Loucy (cell line): ENCODE results near the gene DNTTIP2.
"Not testable (repeated sequence)": the region's sequence is repeated elsewhere in the genome, so short reads cannot be mapped to it uniquely, and the experiment has no call there.

Experiments
- H2AFZ ChIP-seq: fragments of 200-600 bp; sonication (generic); 2 replicates; pipeline ENCODE4 v1.6.0; 2016; ENCODE audit warnings: antibody characterized with exemption, mild to moderate bottlenecking, low read length, moderate library complexity
- H3F3A ChIP-seq: fragments of 200-600 bp; 2 replicates; pipeline ENCODE4 v1.6.0; 2016; ENCODE audit warnings: antibody characterized with exemption, low read depth, mild to moderate bottlenecking
- H3K27me3 ChIP-seq: fragments of 200-600 bp; sonication (generic); 2 replicates; pipeline ENCODE4 v1.6.1; 2014; ENCODE audit warnings: low read length, mild to moderate bottlenecking; ENCODE audit not compliant: insufficient read depth, poor library complexity, severe bottlenecking
- H3K36me3 ChIP-seq: fragments of 200-600 bp; sonication (generic); 2 replicates; pipeline ENCODE4 v1.6.1; 2016; ENCODE audit warnings: low read length; ENCODE audit not compliant: insufficient read depth
- H3K4me1 ChIP-seq: fragments of 200-600 bp; sonication (generic); 2 replicates; pipeline ENCODE4 v1.5.1; 2014; ENCODE audit warnings: low read length, mild to moderate bottlenecking; ENCODE audit not compliant: insufficient read depth, poor library complexity, severe bottlenecking
- H3K4me2 ChIP-seq: fragments of 200-600 bp; sonication (generic); 2 replicates; pipeline ENCODE4 v1.6.0; 2014; ENCODE audit warnings: antibody characterized with exemption, low read length, low read depth, mild to moderate bottlenecking; ENCODE audit not compliant: poor library complexity, severe bottlenecking
- H3K4me3 ChIP-seq: fragments of 200-600 bp; sonication (generic); 2 replicates; pipeline ENCODE4 v1.5.1; 2014; ENCODE audit warnings: low read length, mild to moderate bottlenecking, mixed read lengths; ENCODE audit not compliant: poor library complexity, severe bottlenecking
- H3K79me2 ChIP-seq: fragments of 200-600 bp; sonication (generic); 2 replicates; pipeline ENCODE4 v1.6.1; 2014; ENCODE audit warnings: low read length; ENCODE audit not compliant: insufficient read depth
- H3K9ac ChIP-seq: fragments of 200-600 bp; sonication (generic); 2 replicates; pipeline ENCODE4 v1.6.0; 2014; ENCODE audit warnings: mild to moderate bottlenecking, low read depth, low read length, moderate library complexity; ENCODE audit not compliant: poor library complexity, severe bottlenecking
- H3K9me2 ChIP-seq: fragments of 200-600 bp; sonication (generic); replicated peaks from 2 replicates; pipeline ENCODE4 v1.6.1; 2016; ENCODE audit warnings: low read depth, low read length, mixed read lengths
- H3K9me3 ChIP-seq: fragments of 200-600 bp; sonication (generic); 2 replicates; pipeline ENCODE4 v1.6.1; 2014; ENCODE audit warnings: mild to moderate bottlenecking, antibody characterized with exemption, low read length, low read depth; ENCODE audit not compliant: insufficient read depth
- H4K20me1 ChIP-seq: fragments of 200-600 bp; sonication (generic); 2 replicates; pipeline ENCODE4 v1.6.0; 2014; ENCODE audit warnings: antibody characterized with exemption, low read length, mild to moderate bottlenecking; ENCODE audit not compliant: insufficient read depth, poor library complexity, severe bottlenecking
- CTCF ChIP-seq: fragments of 200-600 bp; sonication (generic); conservative IDR thresholded peaks from 2 replicates; pipeline ENCODE4 v1.5.1; 2014; ENCODE audit warnings: mild to moderate bottlenecking, antibody characterized with exemption, low read length
- EZH2phosphoT487 ChIP-seq: fragments of 200-600 bp; IDR thresholded peaks from 2 replicates; pipeline ENCODE4 v1.6.1; 2018; ENCODE audit warnings: antibody characterized with exemption, mild to moderate bottlenecking, moderate library complexity, borderline replicate concordance

Gene DNTTIP2

GRCh38 chr1:93871366-93871765, 7.6 kb downstream of the DNTTIP2 start:
- peaks cover 21% of the 10 kb centered on the region for H3K79me2 ChIP-seq
- H3K4me3 ChIP-seq: no peak overlapping the region
- no peaks in the 10 kb centered on the region for H3K9me3 ChIP-seq
- no peaks in the 10 kb centered on the region for H3K27me3 ChIP-seq
- no peaks in the 10 kb centered on the region for H3K9me2 ChIP-seq
- no peak overlapping the region for H3K4me2 ChIP-seq
- no peak overlapping the region for H2AFZ ChIP-seq
- H3K36me3 ChIP-seq: peaks cover 71% of the 10 kb centered on the region
- no peak for TF ChIP-seq EZH2phosphoT487
- TF ChIP-seq CTCF: no peak
- H3F3A ChIP-seq: no peaks in the 10 kb centered on the region
- peaks cover 21% of the 10 kb centered on the region for H4K20me1 ChIP-seq
- no peak overlapping the region for H3K9ac ChIP-seq
- peaks cover 6% of the 10 kb centered on the region for H3K4me1 ChIP-seq

GRCh38 chr1:93869653-93870052, 9.4 kb downstream of the DNTTIP2 start:
- H3K79me2 ChIP-seq: peaks cover 5% of the 10 kb centered on the region; the same call in 1 of the 2 replicates
- no peak overlapping the region for H3K4me2 ChIP-seq
- no peak overlapping the region for H3K9ac ChIP-seq
- H3K9me3 ChIP-seq: no peaks in the 10 kb centered on the region
- no peak overlapping the region for H3K4me3 ChIP-seq
- H3F3A ChIP-seq: no peaks in the 10 kb centered on the region
- H3K4me1 ChIP-seq: no peaks in the 10 kb centered on the region
- H2AFZ ChIP-seq: no peak overlapping the region
- H4K20me1 ChIP-seq: peaks cover 7% of the 10 kb centered on the region
- TF ChIP-seq CTCF (no peak), EZH2phosphoT487 (no peak)
- H3K36me3 ChIP-seq: peaks cover 62% of the 10 kb centered on the region
- H3K9me2 ChIP-seq: no peaks in the 10 kb centered on the region
- H3K27me3 ChIP-seq: no peaks in the 10 kb centered on the region

GRCh38 chr1:93868492-93868891, 10.5 kb downstream of the DNTTIP2 start:
- not testable (repeated sequence) for H3K4me2 ChIP-seq, H4K20me1 ChIP-seq, H3K4me3 ChIP-seq, H2AFZ ChIP-seq, H3K27me3 ChIP-seq, H3K79me2 ChIP-seq, H3K4me1 ChIP-seq, H3K9me3 ChIP-seq, H3F3A ChIP-seq, H3K9me2 ChIP-seq, H3K9ac ChIP-seq
- peaks cover 51% of the 10 kb centered on the region for H3K36me3 ChIP-seq

GRCh38 chr1:93865253-93865652, 13.8 kb downstream of the DNTTIP2 start:
- Histone ChIP-seq H3K9ac (no peak overlapping the region), H3K9me2 (no peaks in the 10 kb centered on the region), H2AFZ (no peak overlapping the region), H4K20me1 (no peaks in the 10 kb centered on the region), H3K4me2 (no peak overlapping the region), H3K9me3 (no peaks in the 10 kb centered on the region), H3K4me3 (no peak overlapping the region), H3K36me3 (peaks cover 19% of the 10 kb centered on the region), H3K79me2 (no peaks in the 10 kb centered on the region), H3F3A (no peaks in the 10 kb centered on the region), H3K27me3 (no peaks in the 10 kb centered on the region), H3K4me1 (no peaks in the 10 kb centered on the region)
- TF ChIP-seq EZH2phosphoT487 (no peak), CTCF (no peak)
